PC-9 (cell line): ENCODE measurements around the gene YPEL4. TPM values are rescaled to one million over a fixed set of nuclear protein-coding genes. Genes with fewer than 3 reads are reported as not detected.

Experiments used
- BruUV-seq: library from RNA; stranded (reverse); fragments of 400-500 nt; replicated peaks from 2 replicates; lab custom pipeline; 2021; lab: Mats Ljungman, UMichigan
- CTCF ChIA-PET: fragments of 300-600 bp; sonication (Branson Sonifier 250); formaldehyde crosslinking; loops from one replicate; lab custom pipeline; 2022; ENCODE audit warnings: antibody characterized with exemption; lab: Charles Lee
- POLR2A ChIA-PET: fragments of 300-600 bp; sonication (Branson Sonifier 250); formaldehyde crosslinking; loops from one replicate; lab custom pipeline; 2022; ENCODE audit warnings: antibody characterized with exemption; ENCODE audit not compliant: unreplicated experiment; lab: Charles Lee
- DNase-seq, 2 experiments: peaks; one replicate each; pipeline versions ENCODE4 v3.0.0 to v3.0.0-alpha.2; 2015 to 2022; ENCODE audit warnings: mixed read lengths in 1 of 2
- H2AFZ ChIP-seq: fragments of 200-600 bp; sonication (generic); 2 replicates; pipeline ENCODE4 v1.8.1; 2017; ENCODE audit warnings: antibody characterized with exemption
- H3F3A ChIP-seq: fragments of 200-600 bp; sonication (generic); 2 replicates; pipeline ENCODE4 v1.8.1; 2017; ENCODE audit warnings: antibody characterized with exemption, mild to moderate bottlenecking, low read depth; ENCODE audit not compliant: insufficient read depth
- H3K27ac ChIP-seq: fragments of 200-600 bp; sonication (generic); 2 replicates; pipeline ENCODE4 v1.6.1; 2016; ENCODE audit warnings: mixed run types
- H3K27me3 ChIP-seq: fragments of 200-600 bp; sonication (generic); 2 replicates; pipeline ENCODE4 v1.6.1; 2016; ENCODE audit warnings: low read depth, mixed run types; ENCODE audit not compliant: insufficient read depth
- H3K36me3 ChIP-seq: fragments of 200-600 bp; sonication (generic); 2 replicates; pipeline ENCODE4 v1.6.1; 2016; ENCODE audit warnings: low read depth, mixed run types
- H3K4me1 ChIP-seq: fragments of 200-600 bp; sonication (generic); replicated peaks from 2 replicates; pipeline ENCODE4 v1.6.1; 2016; ENCODE audit warnings: mixed run types; ENCODE audit not compliant: insufficient read depth
- H3K4me2 ChIP-seq: fragments of 200-600 bp; sonication (generic); 2 replicates; pipeline ENCODE4 v1.6.1; 2017; ENCODE audit warnings: mixed run types
- H3K4me3 ChIP-seq: fragments of 200-600 bp; sonication (generic); 2 replicates; pipeline ENCODE4 v1.6.1; 2016; ENCODE audit warnings: mixed run types
- H3K79me2 ChIP-seq: fragments of 200-600 bp; sonication (generic); 2 replicates; pipeline ENCODE4 v1.6.1; 2017; ENCODE audit warnings: low read depth, mixed run types
- H3K9me2 ChIP-seq: fragments of 200-600 bp; sonication (generic); 2 replicates; pipeline ENCODE4 v1.8.1; 2017; ENCODE audit warnings: mild to moderate bottlenecking; ENCODE audit not compliant: insufficient read depth
- H3K9me3 ChIP-seq: fragments of 200-600 bp; sonication (generic); 2 replicates; pipeline ENCODE4 v1.8.1; 2016; ENCODE audit warnings: low read depth; ENCODE audit not compliant: insufficient read depth
- H4K20me1 ChIP-seq: fragments of 200-600 bp; sonication (generic); 2 replicates; pipeline ENCODE4 v1.8.1; 2017; ENCODE audit not compliant: insufficient read depth
- CTCF ChIP-seq: fragments of 200-600 bp; sonication (generic); conservative IDR thresholded peaks from 2 replicates; pipeline ENCODE4 v1.6.1; 2017; ENCODE audit warnings: mixed run types, antibody characterized with exemption, mild to moderate bottlenecking, moderate library complexity
- EZH2 ChIP-seq: fragments of 200-600 bp; sonication (generic); IDR thresholded peaks from 2 replicates; pipeline ENCODE4 v1.8.0; 2017; ENCODE audit warnings: antibody characterized with exemption, low read depth
- intact Hi-C: fragments of 100-400 bp; cut with micrococcal nuclease; formaldehyde crosslinking; loops from one replicate; pipeline ENCODE4 v1.10.0; 2022; ENCODE audit not compliant: unreplicated experiment
- total RNA-seq: library from RNA; stranded (reverse); gene quantifications from 2 replicates; pipeline ENCODE4 v1.2.3, GENCODE V29; 2021

Gene YPEL4
- total RNA-seq, 1 experiment from 2014 or later, result 0.98 TPM

GRCh38 chr11:57626895-57627294, 22.8 kb downstream of the YPEL4 start:
- H3F3A ChIP-seq, result no peaks in the 10 kb centered on the region
- ChIA-PET CTCF (no interaction called here), POLR2A (no interaction called here)
- H3K4me1 ChIP-seq, result no peaks in the 10 kb centered on the region
- H3K79me2 ChIP-seq, result no peaks in the 10 kb centered on the region
- no peaks in the 10 kb centered on the region for H4K20me1 ChIP-seq
- no peaks in the 10 kb centered on the region for H3K9me3 ChIP-seq
- no peak overlapping the region for H3K4me3 ChIP-seq
- H2AFZ ChIP-seq, result no peak overlapping the region
- H3K4me2 ChIP-seq, result no peak overlapping the region
- H3K9me2 ChIP-seq, result no peaks in the 10 kb centered on the region
- intact Hi-C loops, result no loop called here
- no peak overlapping the region for H3K27ac ChIP-seq
- no peak for DNase-seq
- no peaks in the 10 kb centered on the region for H3K36me3 ChIP-seq
- TF ChIP-seq CTCF (no peak), EZH2 (no peak)
- H3K27me3 ChIP-seq, result peaks cover 16% of the 10 kb centered on the region; the same call in 1 of the 2 replicates
- BruUV-seq, result no TSS peak

DNA sequence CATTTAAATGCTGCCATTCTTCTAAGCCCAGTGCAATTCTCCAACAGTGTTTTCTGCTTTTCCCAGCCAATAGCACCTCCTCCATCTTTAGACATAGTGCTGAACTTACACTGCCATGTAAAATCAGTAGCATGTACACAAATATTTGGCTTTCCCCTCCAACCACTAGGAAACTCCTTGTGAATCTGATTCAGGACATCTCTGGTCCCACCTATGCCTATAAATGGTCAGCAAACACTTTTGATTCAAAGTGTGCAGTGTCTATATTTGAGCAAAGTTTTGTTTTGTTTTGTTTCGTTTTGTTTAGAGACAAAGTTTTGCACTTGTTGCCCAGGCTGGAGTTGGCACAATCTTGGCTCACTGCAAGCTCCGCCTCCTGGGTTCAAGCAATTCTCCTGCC, 24.8 kb downstream of the YPEL4 start:
- no peaks in the 10 kb centered on the region for H4K20me1 ChIP-seq
- ChIA-PET CTCF (no interaction called here), POLR2A (no interaction called here)
- no TSS peak for BruUV-seq
- no peak overlapping the region for H2AFZ ChIP-seq
- no peak for DNase-seq
- H3K4me1 ChIP-seq, result no peaks in the 10 kb centered on the region
- TF ChIP-seq EZH2 (no peak), CTCF (no peak)
- H3F3A ChIP-seq, result no peaks in the 10 kb centered on the region
- H3K4me2 ChIP-seq, result no peak overlapping the region
- intact Hi-C loops, result no loop called here
- no peaks in the 10 kb centered on the region for H3K9me2 ChIP-seq
- H3K36me3 ChIP-seq, result no peaks in the 10 kb centered on the region
- no peaks in the 10 kb centered on the region for H3K79me2 ChIP-seq
- no peaks in the 10 kb centered on the region; the same call in 1 of the 2 replicates for H3K9me3 ChIP-seq
- no peak overlapping the region for H3K4me3 ChIP-seq
- H3K27me3 ChIP-seq, result 0 out of 2 replicates have a peak, but pooled peaks cover 3% of the 10 kb centered on the region
- H3K27ac ChIP-seq, result no peak overlapping the region

DNA sequence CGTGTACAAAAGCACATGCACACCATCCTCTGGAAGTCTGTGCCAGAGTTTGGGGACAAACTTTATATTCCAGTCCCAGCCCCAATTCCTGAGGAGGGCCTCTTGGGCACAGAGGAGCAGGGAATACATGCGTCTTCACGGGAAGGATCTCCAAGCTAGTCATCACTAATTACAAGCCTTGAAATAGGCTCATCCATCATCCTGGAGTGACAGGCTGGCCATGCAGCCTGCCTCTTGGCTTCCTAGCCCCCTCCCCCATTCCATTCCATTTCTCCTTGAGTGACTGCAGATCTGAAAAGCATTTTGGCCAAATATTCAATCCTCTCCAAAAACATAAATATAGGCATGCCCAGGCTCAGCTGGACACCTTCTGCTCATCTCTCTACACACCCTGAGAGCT, 27.4 kb downstream of the YPEL4 start:
- Histone ChIP-seq H3K79me2 (no peaks in the 10 kb centered on the region), H3K4me1 (no peaks in the 10 kb centered on the region), H3K9me3 (no peaks in the 10 kb centered on the region; the same call in 1 of the 2 replicates), H3K9me2 (no peaks in the 10 kb centered on the region), H2AFZ (no peak overlapping the region), H3K4me2 (no peak overlapping the region), H3K27ac (no peak overlapping the region), H4K20me1 (no peaks in the 10 kb centered on the region), H3K36me3 (no peaks in the 10 kb centered on the region), H3F3A (no peaks in the 10 kb centered on the region), H3K27me3 (0 out of 2 replicates have a peak, but pooled peaks cover 3% of the 10 kb centered on the region), H3K4me3 (no peak overlapping the region)
- intact Hi-C loops, result no loop called here
- TF ChIP-seq CTCF (no peak), EZH2 (no peak)
- CTCF ChIA-PET, result interaction anchor here (0.7 kb wide), 1 partner anchor 17 kb away, joined by 8 read pairs; no protein-coding TSS in a partner anchor
- no TSS peak for BruUV-seq
- no peak for DNase-seq
- POLR2A ChIA-PET, result no interaction called here
